22Rv1 (cell line): ENCODE data around the gene CAPN3.

Experiments used
- ZFX ChIP-seq: fragments of 450-650 bp; IDR thresholded peaks from 2 replicates; pipeline ENCODE4 v1.6.1; 2017; ENCODE audit warnings: antibody characterized with exemption, borderline replicate concordance
- TF ChIP-seq, protein P1 (sequence below): fragments of 450-650 bp; IDR thresholded peaks from 2 replicates; pipeline ENCODE4 v1.5.1; 2017; ENCODE audit warnings: mild to moderate bottlenecking

DNA sequence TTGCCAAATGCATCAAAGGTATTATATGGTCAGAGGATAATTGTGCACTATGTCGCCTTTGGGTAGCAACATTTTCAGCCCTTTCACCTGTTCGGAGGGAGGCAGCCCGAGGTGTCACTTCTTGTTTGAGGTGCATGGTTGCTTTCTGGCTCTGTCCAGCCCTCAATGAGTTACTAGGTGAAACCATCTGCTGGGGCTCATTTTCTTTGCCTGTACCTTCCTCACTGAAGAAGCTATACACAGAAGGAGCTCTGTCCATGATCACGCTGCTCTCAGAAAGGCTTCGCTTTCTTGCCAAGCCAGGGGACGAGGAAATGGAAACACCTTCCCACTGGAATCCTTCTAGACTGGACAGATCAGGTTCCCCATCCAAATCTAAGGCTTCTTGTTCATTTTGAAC, 89.0 kb downstream of the CAPN3 start:
- TF ChIP-seq, protein P1, sequence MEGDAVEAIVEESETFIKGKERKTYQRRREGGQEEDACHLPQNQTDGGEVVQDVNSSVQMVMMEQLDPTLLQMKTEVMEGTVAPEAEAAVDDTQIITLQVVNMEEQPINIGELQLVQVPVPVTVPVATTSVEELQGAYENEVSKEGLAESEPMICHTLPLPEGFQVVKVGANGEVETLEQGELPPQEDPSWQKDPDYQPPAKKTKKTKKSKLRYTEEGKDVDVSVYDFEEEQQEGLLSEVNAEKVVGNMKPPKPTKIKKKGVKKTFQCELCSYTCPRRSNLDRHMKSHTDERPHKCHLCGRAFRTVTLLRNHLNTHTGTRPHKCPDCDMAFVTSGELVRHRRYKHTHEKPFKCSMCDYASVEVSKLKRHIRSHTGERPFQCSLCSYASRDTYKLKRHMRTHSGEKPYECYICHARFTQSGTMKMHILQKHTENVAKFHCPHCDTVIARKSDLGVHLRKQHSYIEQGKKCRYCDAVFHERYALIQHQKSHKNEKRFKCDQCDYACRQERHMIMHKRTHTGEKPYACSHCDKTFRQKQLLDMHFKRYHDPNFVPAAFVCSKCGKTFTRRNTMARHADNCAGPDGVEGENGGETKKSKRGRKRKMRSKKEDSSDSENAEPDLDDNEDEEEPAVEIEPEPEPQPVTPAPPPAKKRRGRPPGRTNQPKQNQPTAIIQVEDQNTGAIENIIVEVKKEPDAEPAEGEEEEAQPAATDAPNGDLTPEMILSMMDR: no peak
- no peak for TF ChIP-seq ZFX
